ELF-1 (cell line): ENCODE data around the gene SLC26A8.
"Not testable (repeated sequence)": the region's sequence is repeated elsewhere in the genome, so short reads cannot be mapped to it uniquely, and the experiment has no call there.

Experiments
- DNase-seq: peaks from one replicate; pipeline ENCODE4 v3.0.0-alpha.2; 2016; ENCODE audit warnings: low read depth, low spot score

SLC26A8 gene

DNA sequence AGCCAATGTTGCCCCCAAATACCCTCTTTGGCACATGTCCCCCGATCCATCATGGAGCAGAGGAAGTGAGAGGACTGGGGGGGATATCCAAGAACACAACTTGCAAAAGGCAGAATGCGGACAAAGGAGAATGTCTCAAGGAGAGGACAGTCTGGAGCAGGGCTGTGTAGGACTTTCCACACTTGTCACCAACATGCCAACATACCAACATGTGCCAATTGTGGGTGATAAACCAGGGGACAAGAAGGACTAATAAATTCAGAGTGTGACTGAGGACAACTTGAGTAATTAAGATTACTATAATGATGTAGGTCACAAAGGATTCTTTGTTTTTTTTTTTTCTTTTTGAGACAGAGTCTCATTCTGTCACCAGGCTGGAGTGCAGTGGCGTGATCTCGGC lies 8.8 kb downstream of the SLC26A8 start:
- DNase-seq = no peak

DNA sequence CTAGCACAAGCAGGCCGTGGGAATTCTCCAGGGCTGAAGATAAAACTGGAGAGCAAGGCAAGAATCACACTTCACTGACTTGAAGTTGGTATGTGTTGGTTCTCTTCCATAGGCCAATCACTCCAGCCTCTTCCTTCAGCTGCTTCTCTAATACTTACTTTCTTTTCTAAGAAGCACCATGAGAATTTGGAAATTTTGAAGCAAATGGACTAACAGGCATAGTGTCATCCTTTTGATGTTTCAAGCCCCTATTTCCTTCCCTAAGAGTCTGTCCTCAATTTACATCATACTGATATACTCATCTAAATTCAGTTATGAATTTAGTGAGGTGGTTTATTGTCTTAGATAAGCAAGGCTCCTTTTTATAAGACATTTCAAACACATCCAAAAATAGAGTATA lies 24.0 kb downstream of the SLC26A8 start:
- DNase-seq = no peak

- peak; percentile 28 for DNase-seq
Observed at GRCh38 chr6:35993150-35993549, 31.3 kb downstream of the SLC26A8 start.

DNA sequence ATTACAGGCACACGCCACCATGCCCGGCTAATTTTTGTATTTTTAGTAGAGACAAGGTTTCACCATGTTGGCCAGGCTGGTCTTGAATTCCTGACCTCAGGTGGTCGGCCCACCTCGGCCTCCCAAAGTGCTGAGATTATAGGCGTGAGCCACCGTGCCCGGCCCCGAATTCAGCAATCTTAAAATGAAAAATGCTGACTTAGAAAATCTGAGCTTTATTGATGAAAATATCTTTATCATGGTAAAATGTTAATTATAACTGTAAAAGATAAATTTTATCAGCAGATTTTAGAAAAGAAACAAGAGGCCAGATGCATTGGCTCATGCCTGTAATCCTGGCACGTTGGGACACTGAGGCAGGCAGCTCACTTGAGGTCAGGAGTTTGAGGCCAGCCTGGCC lies 36.4 kb downstream of the SLC26A8 start:
- not testable (repeated sequence) for DNase-seq

DNA sequence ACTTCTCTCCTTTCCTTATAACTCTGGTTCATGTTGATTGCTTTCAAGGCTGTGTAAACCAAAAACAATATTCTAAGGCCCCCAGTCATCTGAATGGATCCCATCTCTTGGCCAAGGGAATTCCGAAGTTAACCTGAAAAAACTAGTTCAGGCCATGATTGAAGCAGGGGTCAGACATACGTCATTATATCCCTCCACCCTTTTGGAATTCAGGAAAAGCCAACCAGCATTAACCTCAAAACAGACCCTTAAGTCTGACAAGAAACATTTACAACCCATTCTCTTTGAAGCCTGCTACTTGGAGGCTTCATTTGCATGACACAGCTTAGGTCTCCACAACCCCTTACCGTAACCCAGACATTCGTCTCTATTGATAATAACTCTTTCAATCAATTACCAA lies 39.7 kb downstream of the SLC26A8 start:
- peak; percentile 89 for DNase-seq

DNA sequence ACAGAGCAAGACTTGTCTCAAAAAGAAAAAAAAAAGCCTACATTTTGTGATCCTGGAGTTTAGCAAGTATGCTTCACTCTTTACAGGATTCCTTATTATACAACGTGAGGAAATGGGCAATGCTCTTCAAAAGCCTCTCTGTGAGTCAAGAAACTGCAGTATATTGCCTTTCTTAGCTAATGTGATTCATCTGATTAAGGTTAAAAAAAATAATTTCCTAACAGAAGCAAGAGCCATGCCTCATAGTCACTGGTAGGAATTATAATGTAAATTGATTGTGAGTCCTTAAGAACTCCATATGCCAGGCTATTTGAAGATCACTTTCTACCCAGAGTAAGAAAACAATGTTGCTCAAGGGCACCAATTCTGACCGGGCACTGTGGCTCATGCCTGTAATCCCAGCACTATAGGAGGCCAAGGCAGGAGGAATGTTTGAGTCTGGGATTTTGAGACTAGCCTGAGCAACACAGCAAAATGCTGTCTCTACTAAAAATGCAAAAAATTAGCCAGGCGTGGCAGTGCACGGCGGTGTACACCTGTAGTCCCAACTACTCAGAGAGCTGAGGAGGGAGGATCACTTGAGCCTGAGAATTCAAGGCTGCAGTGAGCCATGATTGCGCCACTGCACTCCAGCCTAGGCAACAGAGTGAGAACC lies 43.3 kb downstream of the SLC26A8 start:
- no peak for DNase-seq

GRCh38 chr6:35980126-35980525 lies 44.3 kb downstream of the SLC26A8 start:
- DNase-seq = not testable (repeated sequence)

DNA sequence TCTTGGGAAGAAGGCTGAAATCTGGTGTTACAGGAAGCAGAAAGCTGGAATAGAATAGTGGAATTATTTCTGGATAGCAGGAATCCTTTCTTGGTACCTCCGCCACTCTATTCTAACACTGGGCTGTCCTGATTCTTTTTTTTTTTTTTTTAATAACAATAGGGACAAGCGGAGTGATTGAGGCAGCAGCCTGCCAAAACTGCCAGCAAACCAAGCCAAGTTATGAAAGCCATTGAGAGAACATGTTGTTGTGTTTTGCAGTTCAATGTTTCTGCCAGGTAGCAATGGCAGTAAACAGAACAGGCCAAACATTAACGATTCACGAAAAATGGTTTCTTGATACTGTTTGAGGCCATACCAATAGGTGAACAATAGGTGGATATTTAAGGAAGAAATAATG lies 47.1 kb downstream of the SLC26A8 start:
- DNase-seq = no peak

DNA sequence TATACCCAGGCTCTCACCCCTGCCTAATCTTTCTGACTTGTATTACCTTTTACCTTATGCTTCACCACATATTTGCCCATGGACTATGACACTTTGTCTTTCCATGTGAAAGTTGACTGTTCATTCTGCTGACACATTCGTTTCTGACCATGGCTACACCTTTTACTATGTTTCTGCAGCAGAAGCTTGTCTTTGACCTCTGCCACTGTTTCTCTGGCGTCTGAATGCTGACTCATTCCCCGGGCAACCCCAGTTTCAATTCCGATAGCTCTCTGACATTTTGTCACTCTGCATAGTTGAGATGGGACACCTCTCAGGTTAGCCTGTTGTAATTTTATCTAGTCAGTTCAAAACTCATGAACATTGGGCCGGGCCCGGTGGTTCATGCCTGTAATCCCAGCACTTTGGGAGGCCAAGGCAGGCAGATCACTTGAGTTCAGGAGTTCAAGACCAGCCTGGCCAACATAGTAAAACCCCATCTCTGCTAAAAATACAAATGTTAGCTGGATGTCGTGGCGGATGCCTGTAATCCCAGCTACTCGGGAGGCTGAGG lies 50.7 kb downstream of the SLC26A8 start:
- DNase-seq = no peak

DNA sequence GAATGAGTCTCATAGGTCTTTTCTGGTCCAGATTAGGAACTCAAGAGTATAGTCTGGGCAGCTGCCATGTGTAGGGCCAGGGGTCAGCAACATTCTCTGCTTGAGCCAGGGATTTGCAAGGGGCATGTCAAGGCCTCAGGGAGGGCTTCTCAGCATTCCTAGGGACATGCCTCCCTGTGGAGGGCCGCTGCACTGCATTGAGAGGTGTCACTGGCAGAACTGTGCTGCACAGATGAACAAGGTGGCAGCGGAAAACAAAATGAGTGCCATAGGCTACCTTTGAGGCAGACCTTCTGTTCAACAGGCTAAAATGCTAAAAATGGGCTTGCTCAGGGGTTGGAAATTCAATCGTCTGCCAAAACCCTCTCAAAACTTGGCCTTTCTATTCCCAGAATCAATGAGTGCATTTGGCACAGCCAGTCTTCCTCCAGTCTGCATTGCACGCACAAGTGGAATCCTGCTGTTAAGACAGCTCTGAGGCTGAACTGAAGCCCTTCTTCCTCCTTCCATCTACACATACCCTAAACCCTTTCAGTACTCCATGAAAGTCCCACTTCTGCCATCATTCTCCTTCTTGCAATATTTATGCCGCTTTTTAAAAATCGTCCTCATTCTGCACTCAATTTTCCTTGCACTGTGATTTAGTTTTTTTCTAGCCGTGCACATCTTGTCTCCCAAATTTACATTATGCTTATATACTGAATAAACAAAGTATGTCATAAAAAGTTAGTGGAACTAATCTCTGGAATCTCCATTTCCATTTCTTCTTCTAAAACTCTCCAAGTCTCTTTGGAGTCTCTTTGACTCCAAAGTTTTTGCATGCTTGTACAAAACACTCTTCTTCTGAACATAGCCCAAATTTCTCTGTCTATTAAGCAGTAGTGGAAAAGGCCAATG lies 51.7 kb downstream of the SLC26A8 start:
- peak; percentile 69 for DNase-seq

DNA sequence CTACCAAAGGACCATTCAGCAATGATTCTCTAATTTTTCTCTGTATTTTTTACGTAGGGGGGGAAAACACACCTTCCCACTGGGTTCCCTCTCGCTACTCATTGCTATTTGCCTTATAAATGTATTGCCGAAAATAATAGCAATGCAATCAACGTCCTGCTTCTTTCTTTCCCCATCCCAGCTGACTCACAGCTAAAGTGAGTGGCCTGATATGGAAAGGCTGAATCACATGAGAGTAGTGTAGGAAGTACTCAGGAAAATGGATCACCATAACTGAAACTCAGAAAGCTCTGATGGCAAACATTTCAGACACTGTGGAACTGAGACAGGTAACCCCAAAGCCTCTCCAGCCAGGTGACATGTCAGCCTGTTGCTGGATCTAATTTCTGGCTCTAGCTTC lies 54.3 kb downstream of the SLC26A8 start:
- no peak for DNase-seq

DNA sequence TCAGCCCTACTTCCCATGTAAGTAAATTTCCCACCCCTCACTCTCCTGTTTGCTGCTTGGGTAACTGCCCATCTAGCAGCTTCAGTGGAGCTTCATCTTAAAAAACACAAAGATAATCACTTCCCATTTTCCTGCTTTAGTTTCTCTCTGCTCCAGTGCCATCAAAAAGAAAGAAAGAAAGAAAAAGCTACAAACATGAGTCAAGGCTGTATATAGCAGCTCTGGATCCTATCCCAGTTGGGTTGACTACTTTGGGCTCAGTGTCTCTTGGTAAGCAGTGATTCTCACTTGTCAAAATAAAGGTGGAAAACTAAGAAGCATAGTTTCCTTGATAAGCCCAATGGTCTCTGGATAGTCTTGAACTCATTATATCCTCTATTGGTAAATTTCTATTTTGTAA lies 54.8 kb downstream of the SLC26A8 start:
- no peak for DNase-seq

DNA sequence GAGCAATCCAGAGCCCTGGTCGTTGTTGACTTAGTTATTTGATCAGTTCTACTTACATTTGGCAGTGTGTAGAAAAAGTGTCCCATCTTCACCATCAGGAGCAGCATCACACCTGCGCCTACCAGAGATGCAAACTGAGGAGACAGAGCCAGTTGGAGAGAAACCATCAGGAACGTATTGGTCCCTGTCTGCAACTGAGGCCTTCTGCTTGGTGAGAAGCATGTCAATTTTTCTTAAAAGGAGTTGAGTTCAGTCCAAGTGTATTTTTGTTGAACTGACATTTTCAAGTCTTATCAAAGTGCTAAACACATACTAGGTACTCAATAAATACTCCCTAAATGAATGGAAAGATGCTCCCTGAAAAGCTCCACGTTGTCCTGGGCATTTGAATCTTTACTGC lies 55.6 kb downstream of the SLC26A8 start:
- DNase-seq = no peak

DNA sequence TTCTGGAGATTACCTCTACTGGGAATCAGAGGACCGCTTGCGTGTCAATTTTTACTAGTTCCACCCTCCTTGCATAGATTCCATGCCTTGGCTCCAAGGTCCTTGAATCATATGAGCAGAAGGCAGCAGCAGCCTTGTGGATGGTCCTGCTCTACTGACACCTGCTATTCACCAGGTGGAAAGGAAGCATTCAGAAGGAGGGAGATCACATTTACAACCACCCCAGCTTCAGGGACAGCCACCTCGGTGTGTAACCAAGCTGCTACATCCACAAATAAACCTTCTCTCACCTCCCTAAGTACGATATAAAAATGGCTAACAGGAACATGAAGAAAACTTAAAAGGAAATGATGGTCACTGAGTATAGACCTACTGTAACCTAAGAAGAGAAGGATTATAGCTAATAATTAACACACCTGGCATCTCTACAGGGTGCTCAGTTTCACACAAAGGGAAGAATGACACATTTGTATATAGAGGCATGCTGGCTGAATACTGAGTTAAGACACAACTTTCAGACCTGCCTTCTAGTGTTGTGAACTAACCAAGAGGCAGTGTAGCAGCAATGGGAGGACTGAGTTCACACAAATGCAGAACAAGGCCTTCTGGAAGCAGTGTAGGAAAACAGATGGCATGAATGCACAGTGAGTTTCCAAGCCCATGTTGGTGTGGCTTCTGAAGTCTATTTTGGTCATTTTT lies 57.2 kb downstream of the SLC26A8 start:
- no peak for DNase-seq

DNA sequence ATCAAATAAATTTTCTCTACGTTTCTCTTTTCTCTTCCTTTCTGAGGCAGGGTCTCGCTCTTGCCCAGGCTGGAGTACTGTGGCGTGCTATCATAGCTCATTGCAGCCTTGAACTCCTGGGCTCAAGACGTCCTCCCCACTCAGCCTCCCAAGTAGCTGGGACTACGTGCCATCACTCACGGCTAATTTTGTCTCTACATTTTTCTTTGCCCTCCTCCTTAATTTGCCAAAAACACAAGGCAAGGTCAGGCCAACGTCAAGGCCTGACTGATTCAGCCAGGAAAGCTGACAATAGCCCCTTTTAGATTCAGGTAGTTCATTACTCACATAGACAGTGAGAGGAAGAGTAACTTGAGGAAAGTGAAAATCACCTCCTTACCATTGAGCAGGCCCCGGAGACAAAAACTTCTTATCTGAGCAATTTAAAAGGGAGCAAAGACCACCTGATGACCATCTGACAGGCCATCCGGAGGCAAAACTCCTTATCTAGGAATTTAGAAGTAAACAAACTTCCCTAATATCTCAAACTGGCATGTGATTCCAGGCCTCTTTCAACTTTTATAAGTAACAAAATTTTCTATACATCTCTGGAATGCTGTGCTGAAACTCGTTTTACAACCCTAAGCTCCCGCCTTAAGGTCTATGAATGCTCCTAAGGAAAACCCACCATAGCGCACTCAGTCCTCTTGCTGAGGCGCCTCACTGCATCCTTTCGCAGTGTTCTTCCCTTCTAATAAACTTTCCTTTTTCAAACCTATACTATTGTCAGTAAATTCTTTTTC lies 61.5 kb downstream of the SLC26A8 start:
- DNase-seq = peak; percentile 41

- no peak for DNase-seq
Observed at GRCh38 chr6:35960187-35960586, 64.3 kb downstream of the SLC26A8 start.

DNA sequence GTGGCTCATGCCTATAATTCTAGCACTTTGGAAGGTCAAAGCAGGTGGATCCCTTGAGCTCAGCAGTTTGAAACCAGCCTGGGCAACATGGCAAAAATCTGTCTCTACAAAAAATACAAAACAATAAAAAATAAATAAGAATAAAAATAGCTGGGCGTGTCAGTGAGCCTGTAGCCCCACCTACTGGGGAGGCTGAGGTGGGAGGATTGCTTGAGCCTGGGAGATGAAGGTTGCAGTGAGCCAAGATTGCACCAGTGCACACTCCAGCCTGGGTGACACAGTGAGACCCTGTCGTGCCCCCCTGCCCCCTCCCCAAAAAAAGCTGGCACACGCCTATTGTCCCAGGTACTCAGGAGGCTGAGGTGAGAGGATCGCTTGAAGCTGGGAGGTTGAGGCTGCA lies 68.5 kb downstream of the SLC26A8 start:
- DNase-seq = no peak

- no peak for DNase-seq
Observed at GRCh38 chr6:35955521-35955920, 68.9 kb downstream of the SLC26A8 start.

DNA sequence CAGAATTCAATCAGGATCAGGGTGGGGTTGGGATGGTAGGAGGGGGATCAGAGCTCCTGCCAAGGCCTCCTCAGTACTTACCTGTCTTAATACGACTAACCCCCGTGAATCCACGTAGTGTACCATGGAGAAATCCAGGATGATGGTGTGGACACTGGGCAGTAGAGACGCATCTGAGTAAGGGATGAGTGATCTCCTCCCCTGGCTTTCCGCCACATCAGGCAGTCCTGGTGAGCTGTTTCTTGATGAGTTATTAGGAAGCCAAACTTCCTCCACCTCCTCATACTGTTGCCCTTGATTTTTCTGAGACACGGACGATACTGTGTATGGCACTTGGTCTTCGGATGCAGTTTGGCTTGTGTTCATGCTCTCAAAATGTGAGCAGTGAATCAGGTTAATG lies 69.4 kb downstream of the SLC26A8 start:
- no peak for DNase-seq

GRCh38 chr6:35954333-35954732 lies 70.1 kb downstream of the SLC26A8 start:
- DNase-seq = no peak

DNA sequence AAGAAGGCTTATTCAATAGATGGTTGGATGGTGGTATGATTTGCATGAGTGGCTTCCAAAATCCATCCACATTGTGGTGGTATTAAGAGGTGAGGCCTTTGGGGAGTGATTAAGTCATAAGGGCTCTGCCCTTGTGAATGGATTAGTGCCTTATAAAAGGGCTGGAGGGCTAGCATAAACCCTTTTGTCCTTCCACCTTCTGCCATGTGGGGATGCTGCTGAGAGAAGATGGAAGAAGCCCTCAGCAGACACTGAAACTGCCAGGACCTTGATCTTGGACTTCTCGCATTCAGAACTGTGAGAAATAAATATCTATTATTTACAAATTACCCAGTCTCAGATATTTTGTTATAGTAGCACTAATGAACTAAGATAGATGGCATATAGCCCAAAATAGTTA lies 75.7 kb downstream of the SLC26A8 start:
- peak; percentile 56 for DNase-seq
